Measurements from ENCODE around the gene DCC.

GRCh38 chr18:53360501-53361443 lies 1020.8 kb downstream of the DCC start:
- TF ChIP-seq CTCF (IDR thresholded peaks at IDR 0.05) (no peak), POLR2A (IDR thresholded peaks at IDR 0.05) (no peak), POLR2AphosphoS5 (IDR thresholded peaks at IDR 0.05) (no peak)

All from transverse colon (tissue), 4 donors.